ENCODE results near the gene FBLN2. TPM values are rescaled to one million over a fixed set of nuclear protein-coding genes. Genes with fewer than 3 reads are reported as not detected.

FBLN2 gene
- total RNA-seq, 1 experiment from 2014 or later = 0.11 TPM

DNA sequence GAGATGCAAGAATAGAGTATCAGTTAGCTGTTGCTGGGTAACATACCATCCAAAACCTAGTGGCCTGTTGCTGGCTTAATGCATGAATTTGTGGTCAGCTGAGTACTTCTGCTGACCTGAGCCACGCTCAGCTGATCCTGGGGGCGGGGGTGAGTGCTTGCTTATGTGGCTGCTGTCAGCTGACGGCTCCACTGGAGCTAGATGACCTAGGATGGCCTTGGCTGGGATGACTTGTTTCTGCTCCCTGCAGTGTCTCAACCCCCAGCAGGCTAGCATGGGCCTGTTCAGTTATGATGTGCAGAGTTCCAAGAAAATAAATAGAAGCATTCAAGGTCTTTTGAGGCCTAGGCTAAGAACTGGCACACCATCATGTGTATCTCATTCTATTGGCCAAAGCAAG, 63.9 kb downstream of the FBLN2 start:
- Histone ChIP-seq H3K79me2 (ENCODE audit: low read length) (no peaks in the 10 kb centered on the region), H3K4me2 (ENCODE audit: low read length) (no peak overlapping the region), H3F3A (ENCODE audit: low read length, unreplicated experiment) (no peaks in the 10 kb centered on the region), H3K9me2 (replicated peaks; ENCODE audit: low read length) (no peaks in the 10 kb centered on the region), H3K4me1 (ENCODE audit: insufficient read depth, low read length) (no peaks in the 10 kb centered on the region), H3K9ac (ENCODE audit: low read length) (no peak overlapping the region), H3K36me3 (ENCODE audit: low read depth, low read length) (no peaks in the 10 kb centered on the region), H2AFZ (ENCODE audit: low read length) (no peak overlapping the region), H3K27me3 (ENCODE audit: low read length) (no peaks in the 10 kb centered on the region), H3K27ac (ENCODE audit: low read length) (no peak overlapping the region), H3K4me3 (ENCODE audit: low read length) (no peak overlapping the region), H3K9me3 (ENCODE audit: low read length) (no peaks in the 10 kb centered on the region), H4K20me1 (ENCODE audit: low read length) (no peaks in the 10 kb centered on the region)
- ChIA-PET POLR2A (ENCODE audit: unreplicated experiment) (no interaction called here), CTCF (no interaction called here)
- no peak for TF ChIP-seq EZH2 (IDR thresholded peaks at IDR 0.05; ENCODE audit: low read length, unreplicated experiment)
- BruUV-seq (replicated peaks) = no TSS peak
- no peak for ATAC-seq
- intact Hi-C loops (cut with micrococcal nuclease) = no loop called here
- no peak for DNase-seq

DNA sequence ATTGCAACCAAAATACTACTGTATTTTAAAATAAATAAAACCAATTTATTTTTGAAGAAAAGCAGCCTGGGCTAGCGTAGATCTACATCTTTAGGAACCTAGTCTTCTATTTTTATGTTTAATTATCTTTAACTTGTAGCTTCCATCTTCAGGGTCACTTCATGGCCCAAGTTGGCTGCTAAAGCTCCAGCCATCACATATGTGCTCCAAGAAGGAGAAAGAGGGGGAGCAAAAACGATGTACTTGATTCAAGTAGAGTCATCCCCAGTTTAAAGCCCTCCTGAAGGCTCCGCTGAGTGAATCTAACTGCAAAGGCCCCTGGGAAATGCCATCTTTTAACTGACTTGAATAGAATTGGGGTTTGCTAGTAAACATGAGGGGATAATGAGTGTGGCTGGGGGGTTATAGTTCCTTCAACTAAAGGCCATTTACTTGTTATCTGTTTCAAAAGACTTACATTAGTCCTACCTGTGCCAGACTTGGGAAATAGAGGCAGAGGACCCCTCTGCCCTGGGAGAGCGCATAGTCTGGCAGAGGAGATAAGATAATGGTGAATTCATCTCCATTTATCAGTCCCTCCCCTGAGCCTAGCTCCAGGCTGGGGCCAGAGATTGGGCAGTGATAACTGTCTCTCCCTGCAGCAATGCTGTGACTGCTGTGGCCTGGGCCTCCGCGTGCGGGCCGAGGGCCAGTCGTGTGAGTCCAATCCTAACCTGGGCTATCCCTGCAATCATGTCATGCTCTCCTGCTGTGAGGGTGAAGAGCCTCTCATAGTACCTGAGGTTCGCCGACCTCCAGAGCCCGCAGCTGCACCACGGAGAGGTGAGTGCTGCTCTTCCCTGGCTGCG, 64.6 kb downstream of the FBLN2 start:
- TF ChIP-seq, protein P1, sequence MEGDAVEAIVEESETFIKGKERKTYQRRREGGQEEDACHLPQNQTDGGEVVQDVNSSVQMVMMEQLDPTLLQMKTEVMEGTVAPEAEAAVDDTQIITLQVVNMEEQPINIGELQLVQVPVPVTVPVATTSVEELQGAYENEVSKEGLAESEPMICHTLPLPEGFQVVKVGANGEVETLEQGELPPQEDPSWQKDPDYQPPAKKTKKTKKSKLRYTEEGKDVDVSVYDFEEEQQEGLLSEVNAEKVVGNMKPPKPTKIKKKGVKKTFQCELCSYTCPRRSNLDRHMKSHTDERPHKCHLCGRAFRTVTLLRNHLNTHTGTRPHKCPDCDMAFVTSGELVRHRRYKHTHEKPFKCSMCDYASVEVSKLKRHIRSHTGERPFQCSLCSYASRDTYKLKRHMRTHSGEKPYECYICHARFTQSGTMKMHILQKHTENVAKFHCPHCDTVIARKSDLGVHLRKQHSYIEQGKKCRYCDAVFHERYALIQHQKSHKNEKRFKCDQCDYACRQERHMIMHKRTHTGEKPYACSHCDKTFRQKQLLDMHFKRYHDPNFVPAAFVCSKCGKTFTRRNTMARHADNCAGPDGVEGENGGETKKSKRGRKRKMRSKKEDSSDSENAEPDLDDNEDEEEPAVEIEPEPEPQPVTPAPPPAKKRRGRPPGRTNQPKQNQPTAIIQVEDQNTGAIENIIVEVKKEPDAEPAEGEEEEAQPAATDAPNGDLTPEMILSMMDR (conservative IDR thresholded peaks at IDR 0.05; ENCODE audit: low read depth, low read length) = no peak
- TF ChIP-seq EZH2phosphoT487 (IDR thresholded peaks at IDR 0.05; ENCODE audit: borderline replicate concordance, low read length) (no peak), EZH2 (IDR thresholded peaks at IDR 0.05; ENCODE audit: low read length, unreplicated experiment) (no peak)
- H3K4me1 ChIP-seq (ENCODE audit: insufficient read depth, low read length) = no peaks in the 10 kb centered on the region
- no TSS peak for BruUV-seq (replicated peaks)
- ChIA-PET POLR2A (ENCODE audit: unreplicated experiment) (no interaction called here), CTCF (no interaction called here)
- H3K36me3 ChIP-seq (ENCODE audit: low read depth, low read length) = no peaks in the 10 kb centered on the region
- no peaks in the 10 kb centered on the region for H3F3A ChIP-seq (ENCODE audit: low read length, unreplicated experiment)
- H3K9me2 ChIP-seq (replicated peaks; ENCODE audit: low read length) = no peaks in the 10 kb centered on the region
- H3K27ac ChIP-seq (ENCODE audit: low read length) = no peak overlapping the region
- no peak overlapping the region for H2AFZ ChIP-seq (ENCODE audit: low read length)
- no peaks in the 10 kb centered on the region for H3K9me3 ChIP-seq (ENCODE audit: low read length)
- no peaks in the 10 kb centered on the region for H3K27me3 ChIP-seq (ENCODE audit: low read length)
- no peak overlapping the region for H3K4me2 ChIP-seq (ENCODE audit: low read length)
- no peak overlapping the region for H3K9ac ChIP-seq (ENCODE audit: low read length)
- H3K4me3 ChIP-seq (ENCODE audit: low read length) = no peak overlapping the region
- H3K79me2 ChIP-seq (ENCODE audit: low read length) = no peaks in the 10 kb centered on the region
- H4K20me1 ChIP-seq (ENCODE audit: low read length) = no peaks in the 10 kb centered on the region
- ATAC-seq (no peak), DNase-seq (no peak)
- intact Hi-C loops (cut with micrococcal nuclease) = no loop called here

DNA sequence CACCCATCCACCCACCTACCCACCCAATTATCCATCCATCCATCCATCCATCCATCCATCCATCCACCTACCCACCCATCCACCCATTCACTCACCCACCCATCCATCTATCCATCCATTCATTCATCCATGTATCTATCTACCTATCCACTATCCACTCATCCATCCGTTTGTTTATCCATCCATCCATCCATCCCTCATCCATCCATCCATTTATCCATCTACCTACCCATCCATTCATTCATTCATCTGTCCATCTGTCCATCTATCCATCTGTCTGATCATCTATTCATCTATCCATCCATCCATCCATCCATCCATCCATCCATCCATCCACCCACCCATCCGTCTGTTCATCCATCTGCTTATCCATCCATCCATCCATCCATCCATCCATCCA, 65.7 kb downstream of the FBLN2 start:
- BruUV-seq (replicated peaks) = no TSS peak
- intact Hi-C loops (cut with micrococcal nuclease) = no loop called here

More for the DNA sequence above, 65.7 kb downstream of the FBLN2 start:
- Histone ChIP-seq H3K4me3 (ENCODE audit: low read length) (no peak overlapping the region), H3K9me2 (replicated peaks; ENCODE audit: low read length) (no peaks in the 10 kb centered on the region), H3K9me3 (ENCODE audit: low read length) (no peaks in the 10 kb centered on the region), H3K4me2 (ENCODE audit: low read length) (no peak overlapping the region), H3K79me2 (ENCODE audit: low read length) (no peaks in the 10 kb centered on the region), H2AFZ (ENCODE audit: low read length) (no peak overlapping the region), H3K4me1 (ENCODE audit: insufficient read depth, low read length) (no peaks in the 10 kb centered on the region), H3K9ac (ENCODE audit: low read length) (no peak overlapping the region), H4K20me1 (ENCODE audit: low read length) (no peaks in the 10 kb centered on the region), H3F3A (ENCODE audit: low read length, unreplicated experiment) (no peaks in the 10 kb centered on the region), H3K27me3 (ENCODE audit: low read length) (no peaks in the 10 kb centered on the region), H3K27ac (ENCODE audit: low read length) (no peak overlapping the region), H3K36me3 (ENCODE audit: low read depth, low read length) (no peaks in the 10 kb centered on the region)
- ATAC-seq = no peak
- no peak for DNase-seq
- POLR2A ChIA-PET (ENCODE audit: unreplicated experiment) = no interaction called here
- TF ChIP-seq EZH2 (IDR thresholded peaks at IDR 0.05; ENCODE audit: low read length, unreplicated experiment) = no peak
- CTCF ChIA-PET = no interaction called here

Measured in PC-3 (cell line).